HepG2 (cell line): ENCODE measurements around the gene TK2. TPM values are rescaled to one million over a fixed set of nuclear protein-coding genes. Genes with fewer than 3 reads are reported as not detected.

ENCODE experiments used
- ATAC-seq: fragments of 200-7000 bp; cut with Tn5 transposase; 3 replicates; pipeline ENCODE4 v1.9.1; 2020; ENCODE audit warnings: mild to moderate bottlenecking, moderate library complexity
- BruUV-seq: library from RNA; stranded (reverse); fragments of 400-500 nt; replicated peaks from 2 replicates; lab custom pipeline; 2021; lab: Mats Ljungman, UMichigan
- CTCF ChIA-PET: fragments of 300-600 bp; formaldehyde crosslinking; extraction: SDS; loops from one replicate; lab custom pipeline; 2021; ENCODE audit warnings: low total read pairs, inconsistent platforms, low intra/inter-chr PET ratio; lab: Yijun Ruan, JAX
- POLR2A ChIA-PET: fragments of 350-600 bp; sonication (Branson Sonifier 250); formaldehyde crosslinking; loops from one replicate; lab custom pipeline; 2020; ENCODE audit warnings: antibody characterized with exemption, inconsistent platforms; lab: Yijun Ruan, JAX
- DNase-seq: peaks from one replicate; pipeline ENCODE4 v3.0.0-alpha.2; 2015; ENCODE audit warnings: low spot score
- FAIRE-seq: peaks from 3 replicates; lab custom pipeline; 2011; peaks lifted over from hg19 to GRCh38; lab: Jason Lieb, UNC
- H2AFZ ChIP-seq: one replicate; pipeline ENCODE4 v1.6.1; 2011; ENCODE audit warnings: low read length, inconsistent platforms
- H3K27ac ChIP-seq: fragments of 300-600 bp; 3 replicates; pipeline ENCODE4 v1.8.0; 2011; ENCODE audit warnings: mixed run types, mild to moderate bottlenecking, mixed read lengths, low read length, inconsistent platforms; ENCODE audit not compliant: insufficient read depth; ENCODE audit errors: extremely low read length
- H3K27me3 ChIP-seq, 2 experiments: fragments of 200-600 bp in 1 of 2; 2 replicates in 1 of 2; 3 replicates in 1 of 2; pipeline versions ENCODE4 v1.6.0 to v1.8.0; 2011; ENCODE audit warnings: low read length in 2 of 2, mild to moderate bottlenecking in 2 of 2, moderate library complexity in 2 of 2, inconsistent platforms in 1 of 2; ENCODE audit not compliant: insufficient read depth in 2 of 2, control insufficient read depth in 1 of 2
- H3K36me3 ChIP-seq, 2 experiments: fragments of 200-600 bp in 1 of 2; replicated peaks in 1 of 2; 2 replicates in 1 of 2; 3 replicates in 1 of 2; pipeline versions ENCODE4 v1.5.1 to v1.8.0; 2011; ENCODE audit warnings: low read length in 2 of 2, inconsistent platforms in 1 of 2; ENCODE audit not compliant: insufficient read depth in 2 of 2, control insufficient read depth in 1 of 2
- H3K4me1 ChIP-seq: 2 replicates; pipeline ENCODE4 v1.5.1; 2012; ENCODE audit warnings: low read length, inconsistent platforms; ENCODE audit not compliant: insufficient read depth
- H3K4me2 ChIP-seq: 2 replicates; pipeline ENCODE4 v1.6.0; 2011; ENCODE audit warnings: low read depth, low read length, inconsistent platforms
- H3K4me3 ChIP-seq, 3 experiments: fragments of 200-600 bp in 1 of 3; sonication (generic), shearing (Covaris generic) in 1 of 3; replicated peaks in 1 of 3; 2 replicates each; pipeline ENCODE4 v1.5.1; 2011 to 2016; ENCODE audit warnings: low read length in 3 of 3, inconsistent platforms in 2 of 3, low read depth in 2 of 3, mild to moderate bottlenecking in 2 of 3, control low read depth in 1 of 3, mixed read lengths in 1 of 3; ENCODE audit not compliant: insufficient read depth in 1 of 3
- H3K79me2 ChIP-seq: one replicate; pipeline ENCODE4 v1.6.1; 2011; ENCODE audit warnings: low read length, inconsistent platforms; ENCODE audit not compliant: insufficient read depth
- H3K9ac ChIP-seq: 2 replicates; pipeline ENCODE4 v1.6.0; 2011; ENCODE audit warnings: mild to moderate bottlenecking, low read depth, low read length, inconsistent platforms; ENCODE audit not compliant: insufficient read depth
- H3K9me3 ChIP-seq: 2 replicates; pipeline ENCODE4 v1.5.1; 2012; ENCODE audit warnings: mild to moderate bottlenecking, low read length
- H4K20me1 ChIP-seq: 2 replicates; pipeline ENCODE4 v1.6.0; 2011; ENCODE audit warnings: inconsistent platforms, mild to moderate bottlenecking, low read length, moderate library complexity; ENCODE audit not compliant: insufficient read depth
- PBX2 ChIP-seq: IDR thresholded peaks from 2 replicates; pipeline ENCODE4 v1.6.1; 2016; ENCODE audit warnings: control low read depth
- RFXANK ChIP-seq: IDR thresholded peaks from 2 replicates; pipeline ENCODE4 v1.6.1; 2016
- TFE3 ChIP-seq: IDR thresholded peaks from 2 replicates; pipeline ENCODE4 v1.6.1; 2016
- ZHX2 ChIP-seq, 2 experiments: sonication (generic) in 1 of 2; formaldehyde crosslinking in 1 of 2; IDR thresholded peaks; 2 replicates each; pipeline versions ENCODE4 v1.6.1 to v1.9.0; 2014 to 2022; ENCODE audit warnings: antibody characterized with exemption in 1 of 2, borderline replicate concordance in 1 of 2, inconsistent platforms in 1 of 2, low read depth in 1 of 2, missing genetic modification reagents in 1 of 2
- ZNF160 ChIP-seq: sonication (generic); formaldehyde crosslinking; IDR thresholded peaks from 2 replicates; pipeline ENCODE4 v1.8.0; 2022; ENCODE audit warnings: mild to moderate bottlenecking, inconsistent platforms, missing genetic modification reagents
- ZNF292 ChIP-seq: sonication (generic); formaldehyde crosslinking; IDR thresholded peaks from 2 replicates; pipeline ENCODE4 v1.8.1; 2022; ENCODE audit warnings: mild to moderate bottlenecking, low read depth, missing genetic modification reagents, borderline replicate concordance
- ZNF329 ChIP-seq: sonication (generic); formaldehyde crosslinking; IDR thresholded peaks from 2 replicates; pipeline ENCODE4 v1.9.0; 2021; ENCODE audit warnings: low read depth, mild to moderate bottlenecking, missing genetic modification reagents
- ZNF354B ChIP-seq: sonication (generic); formaldehyde crosslinking; IDR thresholded peaks from 2 replicates; pipeline ENCODE4 v1.8.0; 2022; ENCODE audit warnings: mild to moderate bottlenecking, missing genetic modification reagents
- ZNF441 ChIP-seq: sonication (generic); formaldehyde crosslinking; IDR thresholded peaks from 2 replicates; pipeline ENCODE4 v1.7.0; 2021; ENCODE audit warnings: missing genetic modification reagents, borderline replicate concordance
- ZNF546 ChIP-seq: sonication (generic); formaldehyde crosslinking; conservative IDR thresholded peaks from 2 replicates; pipeline ENCODE4 v1.8.1; 2023; ENCODE audit warnings: mild to moderate bottlenecking, missing genetic modification reagents
- ZNF644 ChIP-seq: IDR thresholded peaks from 2 replicates; pipeline ENCODE4 v1.6.1; 2016; ENCODE audit warnings: low read depth
- ZNF674 ChIP-seq: sonication (generic); formaldehyde crosslinking; IDR thresholded peaks from 2 replicates; pipeline ENCODE4 v1.5.0; 2020; ENCODE audit warnings: low read depth, mild to moderate bottlenecking, missing genetic modification reagents
- ZNF878 ChIP-seq: sonication (generic); formaldehyde crosslinking; IDR thresholded peaks from 2 replicates; pipeline ENCODE4 v1.8.1; 2023; ENCODE audit warnings: mild to moderate bottlenecking, missing genetic modification reagents, moderate library complexity
- ZNF883 ChIP-seq: sonication (generic); formaldehyde crosslinking; IDR thresholded peaks from 2 replicates; pipeline ENCODE4 v1.5.1; 2020; ENCODE audit warnings: mild to moderate bottlenecking, missing genetic modification reagents; ENCODE audit errors: not compliant biosample characterization
- WGBS: methylation state at CpG from one replicate; pipeline ENCODE4 v1.1.6; 2017; ENCODE audit warnings: low lambda C conversion rate; 5-methylcytosine and 5-hydroxymethylcytosine counted together
- in situ Hi-C: cut with HindIII; loops from 2 replicates; pipeline ENCODE4 v1.10.0; 2017; ENCODE audit warnings: low pct_unique_long_range_greater_than_20kb; ENCODE audit not compliant: extremely low pct_ligation_motif_present
- intact Hi-C: fragments of 100-400 bp; cut with micrococcal nuclease; formaldehyde crosslinking; loops from one replicate; pipeline ENCODE4 v1.10.0; 2022; ENCODE audit not compliant: unreplicated experiment
- polyA plus RNA-seq, 8 experiments: library from polyadenylated mRNA; depleted of rRNA in 3 of 8; stranded (reverse) in 7 of 8; unstranded in 1 of 8; fragments of >200 nt; fragmentation: Illumina TruSeq in 4 of 8; extraction: Trizol in 4 of 8; gene quantifications; 2 replicates each; pipeline versions ENCODE4 v1.2.1 to v1.2.3, GENCODE V29; 2011 to 2016; ENCODE audit warnings: low read depth in 4 of 8, missing spikeins in 1 of 8, mixed read lengths in 1 of 8; ENCODE audit not compliant: insufficient read depth in 1 of 8
- total RNA-seq, 5 experiments: library from RNA; depleted of rRNA; stranded (reverse); fragments of >200 nt; fragmentation: Illumina TruSeq; extraction: Trizol; gene quantifications; 2 replicates each; pipeline ENCODE4 v1.2.3, GENCODE V29; 2016; ENCODE audit warnings: low read depth in 1 of 5

TK2 gene
- total and polyA plus RNA-seq, 2 of the 13 experiments (the other 11 are each of a cell fraction or from before 2014, with no cell fraction given) = 18.7 to 21.0 TPM

- WGBS = 61% methylated on average over 5 of the region's 5 CpGs
- TF ChIP-seq ZNF329 (no peak), ZNF644 (CRISPR knock-in tag) (no peak), RFXANK (CRISPR knock-in tag) (no peak), ZNF354B (CRISPR knock-in tag) (no peak), ZNF883 (CRISPR knock-in tag) (no peak), ZNF546 (CRISPR knock-in tag) (no peak), ZNF674 (CRISPR knock-in tag) (no peak), TFE3 (CRISPR knock-in tag) (no peak), PBX2 (CRISPR knock-in tag) (no peak), ZNF441 (CRISPR knock-in tag) (no peak), ZNF292 (CRISPR knock-in tag) (no peak), ZNF160 (CRISPR knock-in tag) (no peak), ZHX2 (IDR thresholded peaks at IDR 0.05; ENCODE audit: low read depth) (no peak), ZHX2 (CRISPR knock-in tag; IDR thresholded peaks at IDR 0.05; ENCODE audit: borderline replicate concordance) (no peak), ZNF878 (CRISPR knock-in tag) (no peak)
These were observed 47.3 kb upstream of the TK2 start for GRCh38 chr16:66596986-66597848.

More at GRCh38 chr16:66596986-66597848, 47.3 kb upstream of the TK2 start:
- Histone ChIP-seq H3K9me3 (no peaks in the 10 kb centered on the region), H3K9ac (no peak overlapping the region), H2AFZ (no peak overlapping the region), H3K27ac (no peak overlapping the region), H3K36me3 (no peaks in the 10 kb centered on the region), H4K20me1 (no peaks in the 10 kb centered on the region), H3K4me2 (no peak overlapping the region), H3K4me1 (peaks cover 13% of the 10 kb centered on the region), H3K27me3 (peaks cover 1 to 3% of the 10 kb centered on the region in 2 experiments; a peak in 1 of 5 replicates), H3K79me2 (no peaks in the 10 kb centered on the region), H3K4me3 (no peak overlapping the region)
- FAIRE-seq (no peak), DNase-seq (no peak), ATAC-seq (no peak)
- intact Hi-C loops = no loop called here
- BruUV-seq = no TSS peak
- in situ Hi-C loops = no loop called here
- POLR2A ChIA-PET = no interaction called here
- CTCF ChIA-PET = no interaction called here
